SK-N-SH treated with all-trans-retinoic acid at 6 μM for 48 hours (cell line): ENCODE measurements around the gene ITGA8.

Experiments
- ATAC-seq: fragments of 200-7000 bp; cut with Tn5 transposase; 3 replicates; pipeline ENCODE4 v1.9.1; 2020; ENCODE audit warnings: mild to moderate bottlenecking, moderate library complexity
- ARNTL ChIP-seq: fragments of 450-650 bp; formaldehyde crosslinking; IDR thresholded peaks from 2 replicates; pipeline ENCODE4 v1.5.0; 2020; ENCODE audit warnings: low read depth, mild to moderate bottlenecking, moderate library complexity, borderline replicate concordance
- BACH2 ChIP-seq: fragments of 250-450 bp; sonication (Bioruptor Pico); IDR thresholded peaks from 2 replicates; pipeline ENCODE4 v1.9.0; 2021; ENCODE audit warnings: mild to moderate bottlenecking, borderline replicate concordance
- CSDC2 ChIP-seq: fragments of 250-450 bp; sonication (Bioruptor Pico); IDR thresholded peaks from 2 replicates; pipeline ENCODE4 v1.5.0; 2020; ENCODE audit warnings: mild to moderate bottlenecking, moderate library complexity
- ESRRG ChIP-seq: fragments of 250-450 bp; sonication (Bioruptor Pico); IDR thresholded peaks from 2 replicates; pipeline ENCODE4 v1.6.1; 2021; ENCODE audit warnings: mild to moderate bottlenecking
- GLIS3 ChIP-seq: fragments of 250-450 bp; sonication (Bioruptor Pico); IDR thresholded peaks from 2 replicates; pipeline ENCODE4 v1.5.0; 2020; ENCODE audit warnings: mild to moderate bottlenecking, moderate library complexity
- OSR1 ChIP-seq: fragments of 250-450 bp; sonication (Bioruptor Pico); IDR thresholded peaks from 2 replicates; pipeline ENCODE4 v1.8.0; 2022; ENCODE audit warnings: moderate library complexity, mild to moderate bottlenecking, inconsistent platforms
- PPARA ChIP-seq: fragments of 250-450 bp; sonication (Bioruptor Pico); IDR thresholded peaks from 2 replicates; pipeline ENCODE4 v1.5.0; 2020; ENCODE audit warnings: mild to moderate bottlenecking, borderline replicate concordance
- RARB ChIP-seq: fragments of 250-450 bp; sonication (Bioruptor Pico); IDR thresholded peaks from 2 replicates; pipeline ENCODE4 v1.8.0; 2021; ENCODE audit warnings: mild to moderate bottlenecking, moderate library complexity
- SNAI2 ChIP-seq: fragments of 250-450 bp; sonication (Bioruptor Pico); IDR thresholded peaks from 2 replicates; pipeline ENCODE4 v1.5.0; 2020; ENCODE audit warnings: mild to moderate bottlenecking, moderate library complexity
- TCF4 ChIP-seq: fragments of 250-450 bp; sonication (Bioruptor Pico); IDR thresholded peaks from 2 replicates; pipeline ENCODE4 v1.8.0; 2021; ENCODE audit warnings: mild to moderate bottlenecking, moderate library complexity, borderline replicate concordance
- TOX ChIP-seq: fragments of 250-450 bp; sonication (Bioruptor Pico); IDR thresholded peaks from 2 replicates; pipeline ENCODE4 v1.8.0; 2021; ENCODE audit warnings: mild to moderate bottlenecking, moderate library complexity, borderline replicate concordance
- ZC3H10 ChIP-seq: fragments of 250-450 bp; sonication (Bioruptor Pico); IDR thresholded peaks from 2 replicates; pipeline ENCODE4 v1.5.1; 2021; ENCODE audit warnings: mild to moderate bottlenecking, moderate library complexity
- ZFP30 ChIP-seq: fragments of 450-650 bp; formaldehyde crosslinking; IDR thresholded peaks from 2 replicates; pipeline ENCODE4 v1.5.0; 2022; ENCODE audit warnings: mild to moderate bottlenecking, moderate library complexity
- ZNF565 ChIP-seq: fragments of 450-650 bp; formaldehyde crosslinking; conservative IDR thresholded peaks from 2 replicates; pipeline ENCODE4 v1.5.0; 2020; ENCODE audit warnings: low read depth, mild to moderate bottlenecking, moderate library complexity
- ZNF8 ChIP-seq: fragments of 450-650 bp; formaldehyde crosslinking; IDR thresholded peaks from 2 replicates; pipeline ENCODE4 v1.5.0; 2020; ENCODE audit warnings: mild to moderate bottlenecking, moderate library complexity
- TF ChIP-seq, protein P1 (sequence below): fragments of 250-450 bp; sonication (Bioruptor Pico); IDR thresholded peaks from 2 replicates; pipeline ENCODE4 v1.5.0; 2020; ENCODE audit warnings: mild to moderate bottlenecking, moderate library complexity
- TF ChIP-seq, protein P2 (sequence below): fragments of 250-450 bp; sonication (Bioruptor Pico); IDR thresholded peaks from 2 replicates; pipeline ENCODE4 v1.8.0; 2021; ENCODE audit warnings: low read depth, mild to moderate bottlenecking, moderate library complexity, borderline replicate concordance
- TF ChIP-seq, protein P3 (sequence below): fragments of 250-450 bp; sonication (Bioruptor Pico); IDR thresholded peaks from 2 replicates; pipeline ENCODE4 v1.8.0; 2020; ENCODE audit warnings: mild to moderate bottlenecking, moderate library complexity, borderline replicate concordance
- TF ChIP-seq, protein P4 (sequence below): fragments of 250-450 bp; sonication (Bioruptor Pico); IDR thresholded peaks from 2 replicates; pipeline ENCODE4 v1.5.1; 2020; ENCODE audit warnings: low read depth, mild to moderate bottlenecking, moderate library complexity
- TF ChIP-seq, protein P5 (sequence below): fragments of 250-450 bp; sonication (Bioruptor Pico); IDR thresholded peaks from 2 replicates; pipeline ENCODE4 v1.5.1; 2021; ENCODE audit warnings: mild to moderate bottlenecking, moderate library complexity

Gene ITGA8

DNA sequence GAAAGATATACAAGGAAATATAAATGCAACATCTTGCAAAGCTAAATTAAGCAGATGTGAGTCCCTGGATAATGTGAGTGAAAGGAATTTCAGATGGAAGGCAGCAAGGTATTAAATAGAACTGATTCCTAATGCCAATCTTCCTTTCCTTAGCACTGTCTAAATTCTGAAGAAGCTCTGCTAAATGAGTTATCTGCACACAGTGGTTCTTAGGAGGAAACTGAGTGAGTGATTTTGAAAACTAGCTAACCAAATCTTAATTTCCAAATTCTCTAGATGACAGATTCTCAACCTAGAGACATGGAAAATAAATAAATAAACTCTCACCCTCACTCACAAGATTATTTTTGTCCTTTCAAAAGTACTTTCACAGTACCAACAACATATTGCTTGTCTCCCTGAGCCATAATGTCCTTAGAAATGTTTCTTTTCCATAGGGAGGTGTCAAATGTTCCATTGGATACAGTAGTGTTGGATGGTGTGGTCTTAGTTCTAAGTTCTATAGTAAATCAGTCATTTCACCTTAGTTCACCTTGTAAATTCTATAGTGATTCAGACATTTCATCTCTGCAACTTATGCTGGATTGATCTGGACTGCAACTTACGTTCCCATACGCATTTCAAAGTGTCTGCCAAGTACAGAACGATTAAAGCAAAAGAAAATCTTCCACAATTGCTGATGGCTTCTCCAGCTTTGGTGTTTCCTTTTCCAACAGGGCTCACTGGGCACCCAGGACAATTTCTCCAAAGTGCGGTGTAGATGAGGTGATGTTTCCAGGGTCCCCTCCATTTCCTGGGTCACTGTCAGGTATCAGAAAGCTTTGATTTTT, 203.3 kb downstream of the ITGA8 start:
- TF ChIP-seq CSDC2 (CRISPR knock-in tag) (no peak), PPARA (CRISPR knock-in tag) (no peak), TOX (CRISPR knock-in tag) (no peak), ZFP30 (CRISPR knock-in tag) (no peak), BACH2 (CRISPR knock-in tag) (no peak)
- no peak for ATAC-seq

DNA sequence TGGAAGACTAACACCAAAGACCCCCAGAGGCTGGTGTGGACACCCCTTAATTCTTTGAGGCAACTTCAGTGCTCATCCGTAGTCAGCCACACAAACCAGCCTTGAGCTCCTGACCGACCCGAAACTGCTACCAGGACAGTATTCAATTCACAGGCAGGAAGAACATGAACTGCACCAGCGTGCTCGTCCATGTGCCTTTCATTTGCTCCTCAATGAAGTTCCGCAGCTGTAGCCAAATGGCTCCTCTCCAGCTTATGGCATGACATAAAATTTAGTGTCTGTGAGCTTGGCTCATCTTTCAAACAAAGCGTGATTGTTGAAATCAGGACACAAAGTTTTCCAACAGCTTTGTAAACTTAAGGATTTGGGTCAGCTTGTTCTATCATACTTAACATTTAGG, 204.5 kb downstream of the ITGA8 start:
- ATAC-seq: no peak
- no peak for TF ChIP-seq ZNF8
- no peak for TF ChIP-seq SNAI2 (CRISPR knock-in tag)
- TF ChIP-seq ESRRG (CRISPR knock-in tag): no peak
- TF ChIP-seq CSDC2 (CRISPR knock-in tag): no peak
- TF ChIP-seq ZFP30 (CRISPR knock-in tag): no peak
- TF ChIP-seq, protein P1, sequence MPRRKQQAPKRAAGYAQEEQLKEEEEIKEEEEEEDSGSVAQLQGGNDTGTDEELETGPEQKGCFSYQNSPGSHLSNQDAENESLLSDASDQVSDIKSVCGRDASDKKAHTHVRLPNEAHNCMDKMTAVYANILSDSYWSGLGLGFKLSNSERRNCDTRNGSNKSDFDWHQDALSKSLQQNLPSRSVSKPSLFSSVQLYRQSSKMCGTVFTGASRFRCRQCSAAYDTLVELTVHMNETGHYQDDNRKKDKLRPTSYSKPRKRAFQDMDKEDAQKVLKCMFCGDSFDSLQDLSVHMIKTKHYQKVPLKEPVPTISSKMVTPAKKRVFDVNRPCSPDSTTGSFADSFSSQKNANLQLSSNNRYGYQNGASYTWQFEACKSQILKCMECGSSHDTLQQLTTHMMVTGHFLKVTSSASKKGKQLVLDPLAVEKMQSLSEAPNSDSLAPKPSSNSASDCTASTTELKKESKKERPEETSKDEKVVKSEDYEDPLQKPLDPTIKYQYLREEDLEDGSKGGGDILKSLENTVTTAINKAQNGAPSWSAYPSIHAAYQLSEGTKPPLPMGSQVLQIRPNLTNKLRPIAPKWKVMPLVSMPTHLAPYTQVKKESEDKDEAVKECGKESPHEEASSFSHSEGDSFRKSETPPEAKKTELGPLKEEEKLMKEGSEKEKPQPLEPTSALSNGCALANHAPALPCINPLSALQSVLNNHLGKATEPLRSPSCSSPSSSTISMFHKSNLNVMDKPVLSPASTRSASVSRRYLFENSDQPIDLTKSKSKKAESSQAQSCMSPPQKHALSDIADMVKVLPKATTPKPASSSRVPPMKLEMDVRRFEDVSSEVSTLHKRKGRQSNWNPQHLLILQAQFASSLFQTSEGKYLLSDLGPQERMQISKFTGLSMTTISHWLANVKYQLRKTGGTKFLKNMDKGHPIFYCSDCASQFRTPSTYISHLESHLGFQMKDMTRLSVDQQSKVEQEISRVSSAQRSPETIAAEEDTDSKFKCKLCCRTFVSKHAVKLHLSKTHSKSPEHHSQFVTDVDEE (CRISPR knock-in tag): no peak
- TF ChIP-seq, protein P2, sequence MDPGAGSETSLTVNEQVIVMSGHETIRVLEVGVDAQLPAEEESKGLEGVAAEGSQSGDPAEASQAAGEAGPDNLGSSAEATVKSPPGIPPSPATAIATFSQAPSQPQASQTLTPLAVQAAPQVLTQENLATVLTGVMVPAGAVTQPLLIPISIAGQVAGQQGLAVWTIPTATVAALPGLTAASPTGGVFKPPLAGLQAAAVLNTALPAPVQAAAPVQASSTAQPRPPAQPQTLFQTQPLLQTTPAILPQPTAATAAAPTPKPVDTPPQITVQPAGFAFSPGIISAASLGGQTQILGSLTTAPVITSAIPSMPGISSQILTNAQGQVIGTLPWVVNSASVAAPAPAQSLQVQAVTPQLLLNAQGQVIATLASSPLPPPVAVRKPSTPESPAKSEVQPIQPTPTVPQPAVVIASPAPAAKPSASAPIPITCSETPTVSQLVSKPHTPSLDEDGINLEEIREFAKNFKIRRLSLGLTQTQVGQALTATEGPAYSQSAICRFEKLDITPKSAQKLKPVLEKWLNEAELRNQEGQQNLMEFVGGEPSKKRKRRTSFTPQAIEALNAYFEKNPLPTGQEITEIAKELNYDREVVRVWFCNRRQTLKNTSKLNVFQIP (CRISPR knock-in tag): no peak
- no peak for TF ChIP-seq ZNF565 (CRISPR knock-in tag)
- TF ChIP-seq, protein P3, sequence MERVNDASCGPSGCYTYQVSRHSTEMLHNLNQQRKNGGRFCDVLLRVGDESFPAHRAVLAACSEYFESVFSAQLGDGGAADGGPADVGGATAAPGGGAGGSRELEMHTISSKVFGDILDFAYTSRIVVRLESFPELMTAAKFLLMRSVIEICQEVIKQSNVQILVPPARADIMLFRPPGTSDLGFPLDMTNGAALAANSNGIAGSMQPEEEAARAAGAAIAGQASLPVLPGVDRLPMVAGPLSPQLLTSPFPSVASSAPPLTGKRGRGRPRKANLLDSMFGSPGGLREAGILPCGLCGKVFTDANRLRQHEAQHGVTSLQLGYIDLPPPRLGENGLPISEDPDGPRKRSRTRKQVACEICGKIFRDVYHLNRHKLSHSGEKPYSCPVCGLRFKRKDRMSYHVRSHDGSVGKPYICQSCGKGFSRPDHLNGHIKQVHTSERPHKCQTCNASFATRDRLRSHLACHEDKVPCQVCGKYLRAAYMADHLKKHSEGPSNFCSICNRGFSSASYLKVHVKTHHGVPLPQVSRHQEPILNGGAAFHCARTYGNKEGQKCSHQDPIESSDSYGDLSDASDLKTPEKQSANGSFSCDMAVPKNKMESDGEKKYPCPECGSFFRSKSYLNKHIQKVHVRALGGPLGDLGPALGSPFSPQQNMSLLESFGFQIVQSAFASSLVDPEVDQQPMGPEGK (CRISPR knock-in tag): no peak
- TF ChIP-seq GLIS3 (CRISPR knock-in tag): no peak
- no peak for TF ChIP-seq ZC3H10 (CRISPR knock-in tag)
- no peak for TF ChIP-seq ARNTL (CRISPR knock-in tag)
- TF ChIP-seq, protein P4, sequence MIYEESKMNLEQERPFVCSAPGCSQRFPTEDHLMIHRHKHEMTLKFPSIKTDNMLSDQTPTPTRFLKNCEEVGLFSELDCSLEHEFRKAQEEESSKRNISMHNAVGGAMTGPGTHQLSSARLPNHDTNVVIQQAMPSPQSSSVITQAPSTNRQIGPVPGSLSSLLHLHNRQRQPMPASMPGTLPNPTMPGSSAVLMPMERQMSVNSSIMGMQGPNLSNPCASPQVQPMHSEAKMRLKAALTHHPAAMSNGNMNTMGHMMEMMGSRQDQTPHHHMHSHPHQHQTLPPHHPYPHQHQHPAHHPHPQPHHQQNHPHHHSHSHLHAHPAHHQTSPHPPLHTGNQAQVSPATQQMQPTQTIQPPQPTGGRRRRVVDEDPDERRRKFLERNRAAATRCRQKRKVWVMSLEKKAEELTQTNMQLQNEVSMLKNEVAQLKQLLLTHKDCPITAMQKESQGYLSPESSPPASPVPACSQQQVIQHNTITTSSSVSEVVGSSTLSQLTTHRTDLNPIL: no peak
- no peak for TF ChIP-seq RARB (CRISPR knock-in tag)
- TF ChIP-seq TOX (CRISPR knock-in tag): no peak
- TF ChIP-seq, protein P5, sequence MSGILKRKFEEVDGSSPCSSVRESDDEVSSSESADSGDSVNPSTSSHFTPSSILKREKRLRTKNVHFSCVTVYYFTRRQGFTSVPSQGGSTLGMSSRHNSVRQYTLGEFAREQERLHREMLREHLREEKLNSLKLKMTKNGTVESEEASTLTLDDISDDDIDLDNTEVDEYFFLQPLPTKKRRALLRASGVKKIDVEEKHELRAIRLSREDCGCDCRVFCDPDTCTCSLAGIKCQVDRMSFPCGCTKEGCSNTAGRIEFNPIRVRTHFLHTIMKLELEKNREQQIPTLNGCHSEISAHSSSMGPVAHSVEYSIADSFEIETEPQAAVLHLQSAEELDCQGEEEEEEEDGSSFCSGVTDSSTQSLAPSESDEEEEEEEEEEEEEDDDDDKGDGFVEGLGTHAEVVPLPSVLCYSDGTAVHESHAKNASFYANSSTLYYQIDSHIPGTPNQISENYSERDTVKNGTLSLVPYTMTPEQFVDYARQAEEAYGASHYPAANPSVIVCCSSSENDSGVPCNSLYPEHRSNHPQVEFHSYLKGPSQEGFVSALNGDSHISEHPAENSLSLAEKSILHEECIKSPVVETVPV (CRISPR knock-in tag): no peak
- no peak for TF ChIP-seq TCF4 (CRISPR knock-in tag)
- no peak for TF ChIP-seq OSR1 (CRISPR knock-in tag)

DNA sequence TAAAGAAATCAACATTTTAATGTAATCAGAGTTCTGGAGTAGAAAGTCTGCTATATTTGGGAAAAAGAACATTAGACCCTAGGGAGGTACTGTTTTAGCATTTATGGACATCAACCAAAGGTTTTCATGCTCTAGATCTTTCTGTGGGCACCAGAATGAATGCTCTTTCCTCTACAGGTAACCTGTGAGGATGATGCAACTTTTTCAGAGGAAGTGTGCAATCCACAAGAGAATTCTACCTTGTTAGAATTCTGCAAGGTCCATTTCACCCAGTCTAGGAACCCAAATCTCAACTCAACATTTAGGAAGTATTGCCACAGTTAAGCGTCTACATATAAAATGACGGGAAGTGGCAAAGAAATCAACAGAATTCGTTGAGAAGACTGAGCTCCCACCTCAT, 208.8 kb downstream of the ITGA8 start:
- ATAC-seq: no peak
- TF ChIP-seq, protein P4: no peak
- TF ChIP-seq BACH2 (CRISPR knock-in tag): no peak
- TF ChIP-seq, protein P2 (CRISPR knock-in tag): no peak
- TF ChIP-seq ARNTL (CRISPR knock-in tag): no peak
- TF ChIP-seq, protein P5 (CRISPR knock-in tag): no peak
- no peak for TF ChIP-seq PPARA (CRISPR knock-in tag)
- TF ChIP-seq, protein P3 (CRISPR knock-in tag): no peak
